SH-SY5Y (cell line): ENCODE measurements around the gene KIF9.

ENCODE experiments used
- GATA2 ChIP-seq: IDR thresholded peaks from 2 replicates; pipeline ENCODE4 v1.6.1; 2011; ENCODE audit warnings: mild to moderate bottlenecking, low read depth, low read length
- GATA3 ChIP-seq: IDR thresholded peaks from 2 replicates; pipeline ENCODE4 v1.6.1; 2011; ENCODE audit warnings: low read depth, mild to moderate bottlenecking, low read length, moderate library complexity

DNA sequence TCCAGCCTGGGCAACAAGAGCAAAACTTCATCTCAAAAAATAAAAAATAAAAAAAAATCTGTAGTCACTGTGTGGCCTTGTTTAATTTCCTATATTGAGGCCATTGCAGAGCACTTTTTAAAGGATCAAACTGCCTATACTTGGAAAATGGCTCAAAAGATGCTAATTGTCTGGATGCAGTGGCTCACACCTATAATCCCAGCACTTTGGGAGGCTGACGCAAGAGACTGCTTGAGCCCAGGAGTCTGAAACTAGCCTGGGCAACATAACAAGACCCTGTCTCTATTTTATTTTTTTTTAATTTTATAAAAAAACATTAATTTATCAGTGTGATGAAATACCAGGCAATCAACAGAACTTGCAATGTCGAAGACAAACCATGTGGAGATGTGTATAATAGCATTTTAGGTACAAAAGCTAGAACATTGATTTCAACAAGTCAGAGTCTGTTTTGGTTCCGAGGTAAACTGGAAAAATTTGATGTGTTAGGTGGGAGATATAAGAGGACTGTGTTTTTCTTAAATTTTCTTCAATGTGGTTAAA is 71.7 kb downstream of the KIF9 start:
- no peak for TF ChIP-seq GATA3
- TF ChIP-seq GATA2 = no peak
